ENCODE data around the gene JPH4.
"Not testable (repeated sequence)": the region's sequence is repeated elsewhere in the genome, so short reads cannot be mapped to it uniquely, and the experiment has no call there.

Gene JPH4

GRCh38 chr14:23544511-23545447 is 33.8 kb downstream of the JPH4 start:
- no peak for DNase-seq

- no peak for DNase-seq
These were observed 35.2 kb downstream of the JPH4 start for GRCh38 chr14:23543403-23543802.

- no peak for DNase-seq
These were observed 36.3 kb downstream of the JPH4 start for GRCh38 chr14:23542261-23542660.

- DNase-seq = no peak
These were observed 38.5 kb downstream of the JPH4 start for GRCh38 chr14:23540141-23540469.

DNA sequence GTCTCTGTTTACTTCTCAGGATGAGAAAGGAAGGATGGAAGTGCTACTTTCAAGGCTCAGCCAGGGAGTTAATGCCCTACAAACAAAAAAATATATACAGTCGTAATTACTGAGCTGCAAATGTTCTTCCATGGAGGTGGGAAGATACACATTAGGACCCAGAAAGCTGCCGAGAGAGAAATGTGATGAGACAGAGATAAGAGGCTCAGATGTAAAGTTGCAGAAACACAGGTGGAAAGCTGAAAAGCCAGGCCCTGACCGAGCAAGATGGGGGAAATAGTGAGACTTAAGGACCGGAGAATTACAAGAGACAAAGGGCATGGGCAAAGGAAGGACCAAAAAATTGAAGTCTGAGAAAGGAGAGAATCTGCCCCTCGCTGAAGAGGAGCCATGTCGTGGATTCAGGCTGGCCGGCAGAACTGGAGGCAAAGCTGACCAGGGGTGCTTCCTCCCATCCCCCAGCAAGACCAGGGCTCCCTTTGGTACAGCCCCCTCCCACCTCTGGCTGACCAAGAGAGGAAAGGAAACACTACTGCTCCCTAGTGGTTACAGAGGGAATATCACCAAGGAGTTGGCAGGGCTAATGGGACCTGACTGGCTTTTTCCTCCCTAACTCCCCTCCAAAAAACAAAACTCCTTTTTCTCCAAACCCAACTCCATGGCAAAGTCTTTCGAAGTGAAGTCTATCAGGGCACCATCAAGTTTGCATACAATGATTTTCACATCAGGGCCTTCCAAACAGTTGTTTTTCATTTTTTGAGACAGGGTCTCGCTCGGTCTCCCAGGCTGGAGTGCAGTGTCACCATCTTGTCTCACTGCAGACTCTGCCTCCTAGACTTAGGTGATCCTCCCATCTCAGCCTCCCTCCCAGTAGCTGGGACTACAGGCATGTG is 39.1 kb downstream of the JPH4 start:
- DNase-seq = no peak

DNA sequence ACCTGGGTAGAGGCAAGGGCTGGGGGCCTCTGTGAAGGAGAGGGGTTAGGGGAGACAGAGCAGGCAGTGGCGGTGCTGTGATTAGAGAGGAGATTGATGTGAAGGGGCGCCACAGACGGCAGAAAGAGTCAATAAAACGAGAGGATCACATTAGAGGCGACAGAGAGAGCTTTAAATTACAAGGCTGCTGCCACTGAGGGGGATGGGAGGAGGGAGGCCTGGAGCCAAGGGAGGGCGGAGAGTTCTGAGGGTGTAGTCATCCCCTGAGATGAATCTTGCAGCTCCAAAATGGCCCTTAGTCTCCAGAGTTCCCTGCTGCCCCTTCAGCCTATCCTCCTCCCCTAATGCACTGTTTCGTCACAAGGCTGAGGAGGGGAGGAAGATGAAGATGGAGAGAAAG is 39.8 kb downstream of the JPH4 start:
- DNase-seq = no peak

DNA sequence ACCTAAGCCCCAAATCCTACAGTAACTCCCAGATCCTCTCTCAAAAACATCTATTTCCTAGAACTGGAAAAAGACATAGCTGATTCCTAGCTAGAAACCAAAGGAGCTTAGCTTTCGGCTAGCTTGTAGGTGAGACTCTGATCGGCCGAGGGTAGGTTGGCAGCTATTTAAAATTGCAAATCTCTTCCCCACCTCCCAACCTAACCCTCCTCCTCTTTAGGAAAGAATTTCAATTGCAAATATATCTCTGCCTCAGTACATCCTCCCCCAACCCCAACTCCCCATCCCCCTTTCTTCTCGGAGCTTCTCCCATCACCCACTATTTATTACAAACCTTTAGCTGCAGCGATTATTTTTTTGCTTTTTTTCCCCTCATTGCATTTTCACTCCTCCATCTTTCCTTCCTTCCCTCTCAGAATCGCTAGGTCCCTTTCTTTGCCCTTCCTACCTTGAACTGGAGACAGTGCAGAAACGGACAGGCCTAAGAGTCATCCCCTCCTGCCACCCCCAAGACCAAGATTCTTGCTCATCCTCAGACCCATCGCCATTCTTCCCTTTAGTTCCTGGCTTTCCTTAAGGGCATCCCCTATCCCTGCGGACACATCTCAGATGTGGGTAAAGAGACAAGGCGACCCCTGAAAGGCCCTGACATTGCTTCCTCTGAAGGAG is 40.4 kb downstream of the JPH4 start:
- no peak for DNase-seq

DNA sequence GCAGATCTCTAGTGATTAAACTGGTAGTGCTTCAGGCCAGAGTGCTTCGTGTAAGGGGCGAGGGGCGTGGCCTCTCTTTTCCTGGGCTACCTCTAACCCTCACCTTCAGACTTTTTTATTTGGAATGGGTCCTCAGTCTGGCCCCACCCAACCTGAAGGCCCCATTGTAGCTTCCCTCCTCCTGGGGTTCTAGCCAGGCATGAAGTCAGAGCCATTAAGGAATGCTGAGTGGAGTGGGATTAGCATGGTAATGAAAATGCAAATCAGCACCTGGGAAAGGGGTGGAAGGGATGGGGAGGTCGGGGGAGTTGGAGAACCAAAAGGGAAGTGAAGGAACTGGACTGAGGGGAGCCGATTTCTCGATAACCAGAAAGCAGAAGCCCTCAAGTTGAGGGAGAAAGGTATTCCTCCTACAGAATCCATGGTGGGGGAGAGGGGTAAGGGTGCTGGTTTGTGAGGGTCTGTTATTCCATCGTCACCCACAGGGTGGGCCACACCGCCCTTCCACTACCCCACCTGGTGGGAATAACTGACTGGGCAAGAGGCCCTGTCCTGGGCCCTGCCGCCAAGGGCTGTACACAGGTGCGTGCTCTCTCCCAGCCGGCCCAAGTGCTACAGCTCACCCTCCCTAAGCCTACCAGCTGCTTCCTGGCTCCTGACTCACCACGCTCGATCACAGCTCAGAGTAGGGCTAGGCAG is 41.1 kb downstream of the JPH4 start:
- no peak for DNase-seq

- not testable (repeated sequence) for DNase-seq
These were observed 41.7 kb downstream of the JPH4 start for GRCh38 chr14:23536906-23537305.

- no peak for DNase-seq
These were observed 42.1 kb downstream of the JPH4 start for GRCh38 chr14:23536494-23536893.

DNA sequence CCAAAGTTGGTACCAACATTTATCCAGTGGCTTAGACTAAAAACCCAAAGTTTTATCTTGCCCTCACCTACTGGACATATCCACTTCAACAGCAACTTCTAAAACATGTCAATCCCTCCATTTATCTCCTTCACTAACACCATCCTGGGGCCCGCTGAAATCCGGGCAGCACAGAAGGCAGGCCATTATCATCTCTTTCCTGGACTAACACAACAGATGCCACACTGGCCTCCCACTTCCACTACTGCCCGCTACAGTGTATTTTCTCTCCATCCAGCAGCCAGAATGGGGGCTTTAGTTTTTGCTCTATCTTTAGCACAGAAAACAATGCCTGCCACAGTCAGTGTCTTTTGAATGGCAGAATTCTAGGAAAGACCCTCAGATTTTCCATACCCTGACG is 42.6 kb downstream of the JPH4 start:
- no peak for DNase-seq

DNA sequence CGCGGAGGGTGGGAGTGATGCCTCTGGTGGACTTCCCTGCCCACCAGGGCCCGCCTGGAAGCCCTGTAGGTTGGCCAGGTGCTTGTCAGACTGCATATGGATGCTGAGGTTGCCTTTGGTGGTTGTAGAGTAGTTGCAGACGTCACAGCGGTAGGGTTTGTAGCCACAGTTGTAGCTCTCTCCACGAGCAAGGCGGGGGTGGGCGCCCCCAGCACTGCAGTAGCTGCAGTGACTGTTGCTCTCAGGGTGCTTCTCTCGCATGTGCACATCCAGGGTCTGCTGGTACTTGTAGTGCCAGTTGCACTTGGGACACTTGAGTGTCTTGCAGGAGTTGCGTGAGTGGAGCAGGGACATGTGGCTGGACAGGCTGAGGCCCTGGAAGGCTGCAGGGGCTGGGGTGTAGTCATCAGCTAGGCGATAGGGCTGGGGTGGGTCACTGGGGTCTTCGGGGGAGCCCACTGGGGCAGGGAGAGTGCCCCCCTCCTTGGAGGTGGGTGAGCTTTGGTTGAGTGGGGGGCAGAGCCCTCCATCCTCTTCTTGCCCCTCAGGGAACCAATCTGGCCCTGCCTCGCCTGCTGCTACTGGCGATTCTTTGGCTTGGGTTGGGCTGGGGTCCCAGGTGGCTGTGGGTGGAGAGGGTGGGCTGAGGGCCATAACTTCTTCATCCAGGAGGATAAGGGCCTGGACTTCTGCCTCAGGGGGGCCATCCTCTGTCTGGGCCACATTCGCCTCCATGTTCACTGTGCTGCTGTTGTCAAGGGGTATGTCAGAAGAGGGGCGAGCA is 44.7 kb downstream of the JPH4 start:
- DNase-seq = no peak

DNA sequence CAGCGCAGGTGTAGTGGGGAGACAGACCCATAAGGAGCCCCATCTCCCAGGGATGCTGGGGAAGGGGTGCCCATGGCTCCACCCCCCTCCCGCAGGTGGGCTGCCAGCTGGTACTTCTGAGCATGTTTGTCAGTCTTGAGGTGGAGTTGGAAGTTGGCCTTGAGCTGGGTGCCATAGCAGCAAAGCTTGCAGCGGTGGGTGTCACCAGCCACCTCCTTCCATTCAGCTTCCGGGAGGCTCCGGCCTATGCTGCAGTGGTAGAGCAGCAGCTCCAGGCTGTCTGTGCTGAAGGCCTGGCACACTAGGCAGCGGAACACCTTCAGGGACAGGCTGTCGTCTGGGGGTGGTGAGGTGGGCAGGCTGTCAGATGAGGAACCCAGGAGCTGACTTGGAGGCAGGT is 45.9 kb downstream of the JPH4 start:
- DNase-seq = no peak

GRCh38 chr14:23531391-23531790 is 47.2 kb downstream of the JPH4 start:
- DNase-seq = no peak

GRCh38 chr14:23530375-23531055 is 48.1 kb downstream of the JPH4 start:
- no peak for DNase-seq

DNA sequence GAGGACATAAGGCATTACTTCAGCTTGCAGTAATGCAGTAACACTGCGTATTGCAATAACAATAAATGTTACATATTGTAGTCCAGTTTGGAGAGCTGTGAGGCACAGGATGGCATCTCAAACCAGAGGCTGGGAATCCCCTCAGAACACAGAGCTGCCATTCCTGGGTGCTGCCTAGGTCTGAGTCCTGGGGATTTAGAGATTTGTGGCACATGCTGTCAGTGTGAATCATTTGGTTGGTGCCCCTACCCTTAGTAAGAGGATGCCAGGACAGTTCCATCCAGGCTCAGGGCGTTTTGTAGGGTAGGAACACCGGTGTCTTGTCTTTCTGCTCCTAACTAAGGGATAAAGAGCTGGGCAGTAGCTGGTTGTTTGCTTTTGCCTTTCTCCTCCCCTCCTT is 49.6 kb downstream of the JPH4 start:
- no peak for DNase-seq

DNA sequence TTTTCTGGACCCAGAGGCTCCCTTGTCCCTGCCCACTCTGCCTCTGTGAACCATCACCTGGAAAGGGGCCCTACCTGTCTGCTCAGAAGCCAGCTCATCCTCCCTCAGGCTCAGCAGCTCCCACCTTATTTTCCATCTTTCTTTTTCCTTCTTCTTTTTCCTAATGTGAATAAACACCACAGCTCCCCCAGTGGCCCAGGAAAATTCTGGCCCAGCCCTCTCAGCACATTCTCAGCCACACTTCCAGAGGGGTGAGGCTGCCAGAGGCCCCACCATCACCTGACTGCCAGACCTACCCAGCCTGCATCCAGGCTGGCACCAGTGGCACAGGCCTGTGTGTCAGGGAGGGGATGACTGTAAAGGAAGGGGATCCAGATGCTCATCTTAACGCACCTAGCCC is 50.0 kb downstream of the JPH4 start:
- no peak for DNase-seq

DNA sequence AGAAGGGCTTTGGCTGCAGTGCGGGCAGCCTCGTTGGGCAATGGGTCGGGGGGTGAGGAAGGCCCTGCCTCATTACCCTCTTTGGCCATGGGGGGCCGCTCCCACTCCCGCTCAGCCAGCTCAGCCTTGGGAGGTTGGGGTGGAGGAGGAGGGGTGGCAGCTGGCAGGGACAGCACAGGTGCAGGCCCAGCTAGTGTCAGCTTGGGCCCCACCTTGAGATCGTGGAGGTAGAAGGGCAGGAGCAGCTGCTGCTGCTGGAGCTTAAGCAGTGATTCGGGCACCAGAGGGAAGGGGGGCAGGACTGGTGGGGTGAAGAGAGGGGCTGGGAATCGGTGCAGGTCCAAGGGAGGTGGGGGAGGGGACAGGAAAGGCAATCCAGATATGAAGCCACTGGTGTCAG is 53.0 kb downstream of the JPH4 start:
- no peak for DNase-seq

DNA sequence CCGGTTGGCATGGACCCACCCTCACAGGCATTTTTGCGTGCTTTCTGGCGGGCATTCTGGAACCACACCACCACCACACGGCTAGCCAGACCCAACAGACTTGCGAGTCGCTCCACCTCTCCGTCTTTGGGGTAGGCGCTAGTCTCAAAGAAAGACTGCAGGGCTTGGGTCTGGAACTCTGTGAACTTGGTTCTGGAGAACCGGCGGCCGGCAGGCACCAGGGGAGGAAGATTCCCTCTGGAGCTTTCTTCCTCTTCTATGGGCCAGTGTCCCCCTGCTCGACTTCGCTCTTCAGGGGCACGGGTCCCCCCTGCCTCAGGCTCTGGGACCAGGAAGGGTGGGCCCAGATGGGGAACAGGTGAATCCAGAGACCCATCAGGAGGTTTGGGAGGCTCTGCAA is 53.6 kb downstream of the JPH4 start:
- DNase-seq = no peak

DNA sequence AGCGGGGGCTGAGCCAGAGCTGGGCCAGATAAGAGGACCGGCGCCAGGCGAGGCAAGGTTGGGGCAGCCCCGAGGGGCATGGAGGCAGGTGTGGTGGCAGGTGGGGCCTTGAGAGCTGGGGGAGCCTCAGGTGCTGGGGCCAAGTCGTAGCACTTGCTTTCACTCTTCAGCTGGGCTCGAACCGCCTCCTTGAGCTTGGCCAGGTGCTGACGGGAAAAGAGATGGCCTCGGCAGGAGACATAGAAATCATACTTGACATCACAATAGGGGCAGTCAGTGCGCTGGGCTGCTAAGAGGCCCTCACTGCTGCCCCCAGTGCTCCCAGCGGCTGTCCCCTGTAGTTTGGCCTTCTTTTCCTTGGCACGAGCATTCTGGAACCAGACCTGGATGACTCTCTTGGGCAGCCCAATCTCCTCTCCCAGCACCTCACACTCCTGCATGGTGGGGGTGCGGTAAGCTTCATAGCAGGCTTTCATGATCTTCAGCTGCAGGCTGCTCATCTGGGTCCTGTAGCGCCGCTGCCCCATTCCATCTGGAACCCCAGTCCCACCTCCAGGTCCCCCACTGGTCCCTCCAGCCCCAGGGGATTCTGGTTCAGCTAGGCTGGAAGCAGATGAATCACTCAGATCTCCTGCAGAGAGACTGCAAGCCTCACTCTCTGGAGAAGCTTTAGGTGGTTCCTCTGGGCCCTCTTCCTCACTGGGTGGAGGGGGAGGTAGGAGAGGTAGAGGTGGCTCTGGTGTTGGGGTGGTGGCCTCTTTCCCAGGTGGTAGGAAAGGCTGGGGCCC is 55.2 kb downstream of the JPH4 start:
- DNase-seq = no peak
